AG08395 (cell line): ENCODE data around the gene ARHGAP30.
"Not testable (repeated sequence)": the region's sequence is repeated elsewhere in the genome, so short reads cannot be mapped to it uniquely, and the experiment has no call there.

ENCODE experiments used
- DNase-seq: peaks from one replicate; pipeline ENCODE4 v3.0.0; 2012; ENCODE audit warnings: mixed read lengths, low spot score

The ARHGAP30 gene

GRCh38 chr1:161069731-161070270 lies at the start of gene ARHGAP30:
TSS of gene ARHGAP30 (minus strand) at chr1:161069891. CDS start at chr1:161069624, 267 bp downstream.
- no peak for DNase-seq

GRCh38 chr1:161117759-161118581 lies 48.3 kb upstream of the ARHGAP30 start, which contains the start of the genes NIT1 and PFDN2:
TSS of gene NIT1 (plus strand) at chr1:161118105. CDS start at chr1:161118177, 72 bp downstream.
TSS of gene PFDN2 (minus strand) at chr1:161118037. CDS start at chr1:161118026, 11 bp downstream.
- DNase-seq = peak; percentile 92

- DNase-seq = not testable (repeated sequence)
Observed at GRCh38 chr1:161115961-161116360, 46.3 kb upstream of the ARHGAP30 start.

GRCh38 chr1:161115132-161115711 lies 45.5 kb upstream of the ARHGAP30 start:
- DNase-seq = no peak

GRCh38 chr1:161114556-161114955 lies 44.9 kb upstream of the ARHGAP30 start:
- DNase-seq = no peak

- DNase-seq = no peak
Observed at GRCh38 chr1:161113915-161114314, 44.2 kb upstream of the ARHGAP30 start.

- no peak for DNase-seq
Observed at GRCh38 chr1:161111527-161111926, 41.8 kb upstream of the ARHGAP30 start.

GRCh38 chr1:161111117-161111516 lies 41.4 kb upstream of the ARHGAP30 start:
- no peak for DNase-seq

- DNase-seq = no peak
Observed at GRCh38 chr1:161106431-161106830, 36.7 kb upstream of the ARHGAP30 start.

GRCh38 chr1:161100556-161100955 lies 30.9 kb upstream of the ARHGAP30 start:
- DNase-seq = no peak

- DNase-seq = no peak
Observed at GRCh38 chr1:161099090-161099802, 29.6 kb upstream of the ARHGAP30 start.

GRCh38 chr1:161098210-161099068 lies 28.7 kb upstream of the ARHGAP30 start, which contains the start of gene KLHDC9:
TSS of gene KLHDC9 (plus strand) at chr1:161098361. CDS start at chr1:161098536, 175 bp downstream.
- DNase-seq = peak; percentile 86

GRCh38 chr1:161096530-161096929 lies 26.8 kb upstream of the ARHGAP30 start:
- peak; percentile 68 for DNase-seq

- no peak for DNase-seq
Observed at GRCh38 chr1:161096015-161096414, 26.3 kb upstream of the ARHGAP30 start.

GRCh38 chr1:161095230-161095629 lies 25.5 kb upstream of the ARHGAP30 start:
- no peak for DNase-seq

GRCh38 chr1:161094481-161094880 lies 24.8 kb upstream of the ARHGAP30 start:
- no peak for DNase-seq

- DNase-seq = peak; percentile 44
Observed at GRCh38 chr1:161092621-161093028, 22.9 kb upstream of the ARHGAP30 start.

- no peak for DNase-seq
Observed at GRCh38 chr1:161091796-161092507, 22.3 kb upstream of the ARHGAP30 start.

GRCh38 chr1:161091093-161091492 lies 21.4 kb upstream of the ARHGAP30 start:
- no peak for DNase-seq

GRCh38 chr1:161090617-161091016 lies 20.9 kb upstream of the ARHGAP30 start:
- no peak for DNase-seq

- no peak for DNase-seq
Observed at GRCh38 chr1:161089938-161090337, 20.2 kb upstream of the ARHGAP30 start.
